CD4-positive, alpha-beta T cell (primary cell): ENCODE results near the gene SAP130. TPM values are rescaled to one million over a fixed set of nuclear protein-coding genes. Genes with fewer than 3 reads are reported as not detected.

Experiments
- ATAC-seq: fragments of 200-7000 bp; cut with Tn5 transposase; one replicate; pipeline ENCODE4 v1.10.0; 2022; ENCODE audit warnings: mild to moderate bottlenecking; ENCODE audit not compliant: poor library complexity
- CTCF ChIA-PET: fragments of 350-600 bp; sonication (Branson Sonifier 250); formaldehyde crosslinking; loops from one replicate; lab custom pipeline; 2021; ENCODE audit warnings: antibody characterized with exemption, inconsistent platforms; lab: Charles Lee
- POLR2A ChIA-PET: fragments of 350-600 bp; sonication (Branson Sonifier 250); formaldehyde crosslinking; loops from one replicate; lab custom pipeline; 2021; ENCODE audit warnings: antibody characterized with exemption, inconsistent platforms; lab: Charles Lee
- DNase-seq, 14 experiments: peaks; one replicate each; pipeline ENCODE4 v3.0.0-alpha.2; 2013 to 2020; ENCODE audit warnings: mixed read lengths in 2 of 14
- H3K27ac ChIP-seq, 2 donors: one replicate each; pipeline versions ENCODE4 v1.5.1 to v1.7.0; 2013; ENCODE audit warnings: low read length in 2 of 2, low read depth in 1 of 2, mild to moderate bottlenecking in 1 of 2
- H3K27me3 ChIP-seq, 2 experiments: 1 replicate in 1 of 2; 2 replicates in 1 of 2; pipeline versions ENCODE4 v1.6.1 to v1.7.0; 2013; ENCODE audit warnings: low read length in 2 of 2, control low read depth in 1 of 2, mild to moderate bottlenecking in 1 of 2, moderate library complexity in 1 of 2; ENCODE audit not compliant: insufficient read depth in 2 of 2, control insufficient read depth in 1 of 2
- H3K36me3 ChIP-seq: one replicate; pipeline ENCODE4 v1.6.1; 2013; ENCODE audit warnings: low read length, control low read depth; ENCODE audit not compliant: insufficient read depth
- H3K4me1 ChIP-seq: one replicate; pipeline ENCODE4 v1.6.1; 2013; ENCODE audit warnings: low read length, control low read depth; ENCODE audit not compliant: insufficient read depth
- H3K4me3 ChIP-seq: one replicate; pipeline ENCODE4 v1.5.1; 2013; ENCODE audit warnings: mild to moderate bottlenecking, low read length, moderate library complexity
- H3K9me3 ChIP-seq, 2 experiments: 1 replicate in 1 of 2; 2 replicates in 1 of 2; pipeline versions ENCODE4 v1.6.1 to v1.7.0; 2013; ENCODE audit warnings: low read length in 2 of 2, mild to moderate bottlenecking in 2 of 2, control low read depth in 1 of 2, moderate library complexity in 1 of 2; ENCODE audit not compliant: control insufficient read depth in 1 of 2, insufficient read depth in 1 of 2
- H3K27ac Mint-ChIP-seq: one replicate; pipeline ENCODE4 v1.8.0; 2020; ENCODE audit warnings: mixed read lengths
- H3K27me3 Mint-ChIP-seq: one replicate; pipeline ENCODE4 v1.8.0; 2021; ENCODE audit warnings: mixed read lengths
- H3K36me3 Mint-ChIP-seq: one replicate; pipeline ENCODE4 v1.8.0; 2021; ENCODE audit warnings: low read depth, mixed read lengths
- H3K4me1 Mint-ChIP-seq: one replicate; pipeline ENCODE4 v1.8.0; 2021; ENCODE audit warnings: low read depth, mixed read lengths
- H3K4me3 Mint-ChIP-seq: one replicate; pipeline ENCODE4 v1.8.0; 2020; ENCODE audit warnings: mild to moderate bottlenecking, mixed read lengths
- H3K9me3 Mint-ChIP-seq: one replicate; pipeline ENCODE4 v1.8.0; 2020; ENCODE audit warnings: mixed read lengths
- CTCF ChIP-seq: fragments of 200-600 bp; IDR thresholded peaks from one replicate; pipeline ENCODE4 v1.8.0; 2022; ENCODE audit warnings: antibody characterized with exemption, mild to moderate bottlenecking
- intact Hi-C, 2 experiments: fragments of 100-400 bp; cut with DNase I in 1 of 2; cut with micrococcal nuclease in 1 of 2; formaldehyde crosslinking; loops; one replicate each; pipeline versions ENCODE4 v1.15.1 to v1.9.0; 2023 to 2025; cut with DNase I, micrococcal nuclease
- total RNA-seq, 174 experiments: library from RNA in 2 of 174; stranded (reverse) in 2 of 174; gene quantifications; one replicate each; pipeline ENCODE4 v1.2.3 and lab custom pipeline; 2021 to 2026

Gene SAP130
- total RNA-seq, 2 experiments from 2014 or later, result 19.2 to 21.0 TPM

- no peaks in the 10 kb centered on the region for H3K27me3 ChIP-seq
- Mint-ChIP-seq H3K27ac (no peak overlapping the region), H3K4me1 (no peaks in the 10 kb centered on the region), H3K4me3 (no peak overlapping the region), H3K36me3 (no peaks in the 10 kb centered on the region), H3K9me3 (no peaks in the 10 kb centered on the region), H3K27me3 (no peaks in the 10 kb centered on the region)
- DNase-seq, result no peak
- no peak overlapping the region for H3K27ac ChIP-seq
- no peaks in the 10 kb centered on the region for H3K9me3 ChIP-seq
- ATAC-seq, result no peak
- H3K4me3 ChIP-seq, result no peak overlapping the region
- H3K4me1 ChIP-seq, result no peaks in the 10 kb centered on the region
- ChIA-PET CTCF (no interaction called here), POLR2A (no interaction called here)
- TF ChIP-seq CTCF, result no peak
- H3K36me3 ChIP-seq, result no peaks in the 10 kb centered on the region
- intact Hi-C loops, result loop anchor here in 1 of 2 experiments (2.0 kb wide), 1 partner anchor 168 kb away; no protein-coding TSS in a partner anchor
Measured at GRCh38 chr2:128062571-128062970, 34.7 kb upstream of the SAP130 start.

DNA sequence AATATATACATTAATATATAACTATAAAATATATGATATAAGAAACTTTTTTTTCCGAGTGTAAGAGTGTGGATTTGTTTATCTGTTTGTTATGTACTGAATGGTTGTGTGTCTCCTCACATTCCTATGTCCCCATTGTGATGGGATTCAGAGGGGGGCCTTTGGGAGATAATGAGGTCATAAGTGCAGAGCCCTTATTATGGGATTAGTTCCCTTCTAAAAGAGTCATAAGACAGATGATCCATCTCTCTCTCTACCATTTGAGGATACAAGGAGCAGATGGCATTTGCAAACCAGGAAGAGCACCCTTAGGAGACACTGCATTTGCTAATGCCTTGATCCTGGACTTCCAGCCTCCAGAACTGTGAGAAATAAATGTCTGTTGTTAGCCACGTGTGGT lies 30.3 kb upstream of the SAP130 start:
- no peak overlapping the region for H3K4me3 Mint-ChIP-seq
- H3K36me3 Mint-ChIP-seq, result no peaks in the 10 kb centered on the region
- intact Hi-C loops, result no loop called here
- no peaks in the 10 kb centered on the region for H3K4me1 Mint-ChIP-seq
- ATAC-seq (no peak), DNase-seq (no peak)
- Histone ChIP-seq H3K27me3 (peaks cover 2 to 3% of the 10 kb centered on the region in 2 experiments), H3K9me3 (peaks cover 0 to 3% of the 10 kb centered on the region in 2 experiments), H3K27ac (no peak overlapping the region), H3K4me1 (no peaks in the 10 kb centered on the region), H3K4me3 (no peak overlapping the region), H3K36me3 (no peaks in the 10 kb centered on the region)
- H3K9me3 Mint-ChIP-seq, result no peaks in the 10 kb centered on the region
- peaks cover 6% of the 10 kb centered on the region for H3K27me3 Mint-ChIP-seq
- ChIA-PET CTCF (no interaction called here), POLR2A (interaction anchor here (0.7 kb wide), 1 partner anchor 29 kb away, joined by 3 read pairs; no protein-coding TSS in a partner anchor)
- no peak overlapping the region for H3K27ac Mint-ChIP-seq
- TF ChIP-seq CTCF, result no peak

GRCh38 chr2:128057334-128057733 lies 29.5 kb upstream of the SAP130 start:
- no peak overlapping the region for H3K4me3 ChIP-seq
- POLR2A ChIA-PET, result no interaction called here
- Mint-ChIP-seq H3K9me3 (no peaks in the 10 kb centered on the region), H3K27ac (no peak overlapping the region), H3K27me3 (peaks cover 12% of the 10 kb centered on the region), H3K4me1 (no peaks in the 10 kb centered on the region), H3K36me3 (no peaks in the 10 kb centered on the region), H3K4me3 (no peak overlapping the region)
- H3K9me3 ChIP-seq, result peaks cover 0 to 3% of the 10 kb centered on the region in 2 experiments
- peaks cover 2 to 3% of the 10 kb centered on the region in 2 experiments for H3K27me3 ChIP-seq
- no peaks in the 10 kb centered on the region for H3K36me3 ChIP-seq
- ATAC-seq (no peak), DNase-seq (no peak)
- H3K27ac ChIP-seq, result no peak overlapping the region
- CTCF ChIA-PET, result no interaction called here
- no peaks in the 10 kb centered on the region for H3K4me1 ChIP-seq
- no peak for TF ChIP-seq CTCF
- intact Hi-C loops, result no loop called here
